Left lung (tissue), 10 donors: ENCODE data around the gene MORC3. TPM values are rescaled to one million over a fixed set of nuclear protein-coding genes. Genes with fewer than 3 reads are reported as not detected.
"Not testable (repeated sequence)": the region's sequence is repeated elsewhere in the genome, so short reads cannot be mapped to it uniquely, and the experiment has no call there.

Source experiments
- ATAC-seq: fragments of 200-7000 bp; cut with Tn5 transposase; one replicate; pipeline ENCODE4 v1.9.1; 2020; ENCODE audit warnings: moderate library complexity
- DNase-seq, 4 donors: peaks; one replicate each; pipeline ENCODE4 v3.0.0-alpha.2; 2013 to 2020
- H3K27ac ChIP-seq, 2 donors: fragments of 200-600 bp; sonication (generic) in 1 of 2; one replicate each; pipeline versions ENCODE4 v1.5.0 to v1.8.0; 2020 to 2021
- H3K27me3 ChIP-seq, 2 donors: fragments of 200-600 bp; sonication (generic) in 1 of 2; one replicate each; pipeline versions ENCODE4 v1.5.0 to v1.8.0; 2020 to 2021
- H3K36me3 ChIP-seq, 2 donors: fragments of 200-600 bp; sonication (generic) in 1 of 2; one replicate each; pipeline versions ENCODE4 v1.5.0 to v1.8.0; 2020 to 2021
- H3K4me1 ChIP-seq, 2 donors: fragments of 200-600 bp; one replicate each; pipeline ENCODE4 v1.8.0; 2021
- H3K4me3 ChIP-seq, 2 donors: fragments of 200-600 bp; sonication (generic) in 1 of 2; one replicate each; pipeline versions ENCODE4 v1.5.0 to v1.8.0; 2020 to 2021; ENCODE audit warnings: mild to moderate bottlenecking in 1 of 2
- H3K9me3 ChIP-seq, 2 donors: fragments of 200-600 bp; sonication (generic) in 1 of 2; one replicate each; pipeline versions ENCODE4 v1.5.0 to v1.8.0; 2020 to 2021
- CTCF ChIP-seq, 2 donors: fragments of 200-600 bp; sonication (generic) in 1 of 2; IDR thresholded peaks; one replicate each; pipeline versions ENCODE4 v1.5.0 to v1.8.0; 2021; ENCODE audit warnings: antibody characterized with exemption in 2 of 2
- intact Hi-C, 2 donors: fragments of 100-400 bp; cut with DNase I; formaldehyde crosslinking; loops; one replicate each; pipeline versions ENCODE4 v1.11.2 to v1.14.2; 2022
- polyA plus RNA-seq, 6 donors: library from polyadenylated mRNA; unstranded; fragments of 120-200 nt; gene quantifications; one replicate each; pipeline ENCODE4 v1.2.1, GENCODE V29; 2013; ENCODE audit not compliant: insufficient read length in 6 of 6
- total RNA-seq, 2 donors: library from RNA; stranded (reverse); fragmentation: NEBNext Ultra II Directional; extraction: Animal tissue kit (Norgen Biotek cat#: 25700); gene quantifications; one replicate each; pipeline ENCODE4 v1.2.1, GENCODE V29; 2021
- donor health status: DM: no; HTN: yes; CAD: no.
- donor health status: DM: no; HTN: no; CAD: no.

MORC3 gene
- total and polyA plus RNA-seq, 8 donors = 25.6 to 61.4 (median 48.1) TPM

DNA sequence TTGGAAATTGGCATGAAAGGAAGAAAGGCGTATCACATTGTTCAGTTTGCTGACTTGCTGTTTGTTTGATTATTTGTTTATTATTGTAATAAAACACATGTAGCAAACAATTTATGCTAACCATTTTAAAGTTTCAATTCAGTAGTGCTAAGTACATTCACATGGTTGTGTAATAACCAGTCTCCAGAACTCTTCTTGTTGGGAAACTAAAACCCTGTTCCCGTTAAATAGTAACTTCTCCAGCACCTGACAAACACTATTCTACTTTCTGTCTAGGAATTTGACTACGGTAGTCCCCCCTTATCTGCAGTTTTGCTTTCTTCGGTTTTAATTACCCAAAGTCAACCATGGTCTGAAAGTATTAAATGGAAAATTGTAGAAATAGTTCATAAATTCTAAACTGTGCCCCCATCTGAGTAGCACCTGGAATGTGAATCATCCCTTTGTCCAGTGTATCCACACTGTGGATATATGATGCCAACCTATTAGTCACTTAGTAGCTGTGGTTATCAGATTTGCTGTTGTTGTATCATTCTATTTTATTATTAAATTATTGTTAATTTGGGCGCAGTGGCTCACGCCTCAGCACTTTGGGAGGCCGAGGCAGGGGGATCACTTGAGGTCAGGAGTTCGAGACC, 5.5 kb downstream of the MORC3 start:
- no peak for DNase-seq

DNA sequence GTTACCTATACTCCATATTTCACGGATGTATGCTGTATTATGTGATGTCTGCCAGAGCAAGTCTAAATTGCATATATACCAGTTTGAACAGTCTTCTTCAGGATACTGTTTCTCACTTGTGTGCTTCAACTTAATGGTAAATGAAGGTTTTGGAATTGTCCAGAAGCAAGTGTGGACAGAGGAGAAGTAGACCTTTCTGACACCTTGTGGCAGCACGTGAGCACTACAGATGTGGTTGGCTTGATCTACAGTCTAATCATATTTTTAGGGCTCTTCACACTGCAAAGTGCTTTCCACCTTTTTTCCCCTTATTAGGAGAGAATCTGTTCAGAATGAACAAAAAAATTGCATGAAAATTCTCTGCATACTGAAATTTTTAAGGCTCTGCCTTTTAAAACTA, 10.9 kb downstream of the MORC3 start:
- Histone ChIP-seq H3K27me3 (no peaks in the 10 kb centered on the region), H3K36me3 (peaks cover 0 to 47% of the 10 kb centered on the region in 2 donors), H3K4me1 (peaks cover 0 to 67% of the 10 kb centered on the region in 2 donors), H3K9me3 (no peaks in the 10 kb centered on the region), H3K27ac (no peak overlapping the region), H3K4me3 (no peak overlapping the region)
- peak; percentile 61 to 64 for TF ChIP-seq CTCF (IDR thresholded peaks at IDR 0.05)
- ATAC-seq (peak; percentile 93), DNase-seq (peak in 1 of 4 donors; percentile 44)
- intact Hi-C loops = loop anchor here in 1 of 2 donors (10.0 kb wide), 1 partner anchor 186 kb away; no protein-coding TSS in a partner anchor

More for the DNA sequence above, 5.5 kb downstream of the MORC3 start:
- no peaks in the 10 kb centered on the region for H3K9me3 ChIP-seq
- ATAC-seq = no peak
- H3K4me3 ChIP-seq = no peak overlapping the region
- TF ChIP-seq CTCF (IDR thresholded peaks at IDR 0.05) = no peak
- H3K27ac ChIP-seq = no peak overlapping the region
- peaks cover 17 to 90% of the 10 kb centered on the region in 2 donors for H3K4me1 ChIP-seq
- H3K27me3 ChIP-seq = no peaks in the 10 kb centered on the region
- intact Hi-C loops = no loop called here
- H3K36me3 ChIP-seq = peaks cover 0 to 28% of the 10 kb centered on the region in 2 donors

DNA sequence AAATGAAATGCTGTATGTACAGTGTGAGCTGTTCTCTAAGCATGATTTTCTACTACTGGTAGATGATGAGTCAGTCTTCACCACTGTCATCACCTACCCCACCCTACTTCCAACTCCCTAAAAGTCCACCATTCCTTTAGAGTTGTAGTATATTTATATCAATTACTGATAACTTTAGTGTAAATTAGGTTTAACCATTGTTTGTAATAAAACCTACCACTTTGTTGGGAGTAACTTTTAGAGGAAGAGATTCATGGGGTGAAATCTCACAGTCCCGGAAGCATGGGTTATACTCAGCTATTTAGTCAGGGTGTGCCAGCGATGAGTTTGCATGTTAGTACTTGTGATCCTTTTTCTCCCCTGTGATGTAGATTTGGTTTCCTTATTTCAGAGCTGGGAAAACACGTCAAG, 17.1 kb downstream of the MORC3 start:
- H3K36me3 ChIP-seq = peaks cover 0 to 91% of the 10 kb centered on the region in 2 donors
- H3K27ac ChIP-seq = no peak overlapping the region
- no peaks in the 10 kb centered on the region for H3K9me3 ChIP-seq
- ATAC-seq (peak; percentile 30), DNase-seq (no peak)
- peaks cover 0 to 13% of the 10 kb centered on the region in 2 donors for H3K4me1 ChIP-seq
- TF ChIP-seq CTCF (IDR thresholded peaks at IDR 0.05) = no peak
- H3K4me3 ChIP-seq = no peak overlapping the region
- no peaks in the 10 kb centered on the region for H3K27me3 ChIP-seq
- intact Hi-C loops = loop anchor here in 1 of 2 donors (10.0 kb wide), 1 partner anchor 192 kb away; no protein-coding TSS in a partner anchor

GRCh38 chr21:36338975-36339374, 19.0 kb downstream of the MORC3 start:
- DNase-seq = no peak

DNA sequence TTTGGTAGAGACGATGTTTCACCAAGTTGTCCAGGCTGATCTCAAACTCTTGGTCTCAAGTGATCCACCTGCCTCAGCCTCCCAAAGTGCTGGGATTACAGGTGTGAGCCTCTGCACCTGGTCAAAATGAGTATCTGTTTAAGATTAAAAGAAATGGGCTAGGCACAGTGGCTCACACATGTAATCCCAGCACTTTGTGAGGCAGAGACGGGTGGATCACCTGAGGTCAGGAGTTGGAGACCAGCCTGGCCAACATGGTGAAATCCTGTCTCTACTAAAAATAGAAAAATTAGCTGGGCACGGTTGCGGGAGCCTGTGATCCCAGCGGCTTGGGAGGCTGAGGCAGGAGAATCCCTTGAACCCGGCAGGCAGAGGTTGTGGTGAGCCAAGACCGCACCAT, 22.6 kb downstream of the MORC3 start:
- H3K4me3 ChIP-seq, H3K4me1 ChIP-seq, H3K9me3 ChIP-seq, ATAC-seq, H3K27ac ChIP-seq, DNase-seq, H3K27me3 ChIP-seq, intact Hi-C loops: not testable (repeated sequence)
- H3K36me3 ChIP-seq = peaks cover 0 to 100% of the 10 kb centered on the region in 2 donors

More at GRCh38 chr21:36338975-36339374, 19.0 kb downstream of the MORC3 start:
- Histone ChIP-seq H3K27ac (no peak overlapping the region), H3K36me3 (peaks cover 0 to 100% of the 10 kb centered on the region in 2 donors), H3K4me3 (no peak overlapping the region), H3K27me3 (no peaks in the 10 kb centered on the region), H3K4me1 (peaks cover 0 to 3% of the 10 kb centered on the region in 2 donors), H3K9me3 (no peaks in the 10 kb centered on the region)
- ATAC-seq = no peak
- intact Hi-C loops = loop anchor here in 1 of 2 donors (10.0 kb wide), 1 partner anchor 194 kb away; no protein-coding TSS in a partner anchor
- no peak for TF ChIP-seq CTCF (IDR thresholded peaks at IDR 0.05)
